ENCODE results near the gene EFL1. TPM values are rescaled to one million over a fixed set of nuclear protein-coding genes. Genes with fewer than 3 reads are reported as not detected.

EFL1 gene
- total RNA-seq, 4 donors from 2014 or later: 35.0 to 57.9 (median 46.5) TPM

DNA sequence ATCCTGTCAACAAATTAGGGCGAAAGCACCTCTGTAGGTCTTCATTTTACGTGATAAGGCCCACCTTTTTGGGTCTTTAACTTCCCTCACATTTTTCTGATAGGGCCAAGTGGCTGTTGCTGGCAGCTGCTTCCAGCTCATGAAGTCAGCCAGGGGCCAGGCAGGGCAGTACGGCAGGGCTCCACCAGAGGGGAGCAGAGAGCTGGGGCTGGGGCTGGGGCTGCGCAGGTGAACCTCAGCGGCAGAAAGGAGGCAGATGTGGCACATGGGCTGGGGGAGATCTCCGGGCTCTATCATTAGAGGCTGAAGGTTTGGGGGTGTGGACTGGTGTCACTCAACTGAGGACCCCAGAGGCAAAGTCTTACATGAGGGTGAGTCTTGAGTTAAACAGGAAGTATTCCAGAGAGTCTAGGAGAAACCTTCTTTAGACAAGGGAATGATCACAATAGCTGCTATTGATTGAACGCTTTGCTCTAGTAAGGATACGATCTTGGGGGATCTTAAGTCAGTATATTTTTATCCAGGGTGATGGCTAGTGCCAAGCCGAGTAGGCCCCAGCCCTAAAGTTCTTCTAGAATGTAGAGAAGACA is 153.9 kb downstream of the EFL1 start:
- intact Hi-C loops (cut with DNase I; ENCODE audit: low total_unique reads): no loop called here
- DNase-seq: peak; percentile 72
- 40 to 61% methylated on average over 5 to 9 of the region's 9 CpGs for WGBS, 2 donors (ENCODE audit: low coverage in 1 of 2)
- Histone ChIP-seq H3K9me3 (no peaks in the 10 kb centered on the region), H3K4me1 (no peaks in the 10 kb centered on the region), H3K27me3 (no peaks in the 10 kb centered on the region), H3K4me3 (no peak overlapping the region), H3K36me3 (no peaks in the 10 kb centered on the region), H3K27ac (no peak overlapping the region)
- in situ Hi-C loops (cut with MboI; ENCODE audit: low pct_ligation_motif_present in 1 of 4, low pct_unique_long_range_greater_than_20kb in 1 of 4, low sequenced_read_pairs in 3 of 4): no loop called here
- TF ChIP-seq, protein P1, sequence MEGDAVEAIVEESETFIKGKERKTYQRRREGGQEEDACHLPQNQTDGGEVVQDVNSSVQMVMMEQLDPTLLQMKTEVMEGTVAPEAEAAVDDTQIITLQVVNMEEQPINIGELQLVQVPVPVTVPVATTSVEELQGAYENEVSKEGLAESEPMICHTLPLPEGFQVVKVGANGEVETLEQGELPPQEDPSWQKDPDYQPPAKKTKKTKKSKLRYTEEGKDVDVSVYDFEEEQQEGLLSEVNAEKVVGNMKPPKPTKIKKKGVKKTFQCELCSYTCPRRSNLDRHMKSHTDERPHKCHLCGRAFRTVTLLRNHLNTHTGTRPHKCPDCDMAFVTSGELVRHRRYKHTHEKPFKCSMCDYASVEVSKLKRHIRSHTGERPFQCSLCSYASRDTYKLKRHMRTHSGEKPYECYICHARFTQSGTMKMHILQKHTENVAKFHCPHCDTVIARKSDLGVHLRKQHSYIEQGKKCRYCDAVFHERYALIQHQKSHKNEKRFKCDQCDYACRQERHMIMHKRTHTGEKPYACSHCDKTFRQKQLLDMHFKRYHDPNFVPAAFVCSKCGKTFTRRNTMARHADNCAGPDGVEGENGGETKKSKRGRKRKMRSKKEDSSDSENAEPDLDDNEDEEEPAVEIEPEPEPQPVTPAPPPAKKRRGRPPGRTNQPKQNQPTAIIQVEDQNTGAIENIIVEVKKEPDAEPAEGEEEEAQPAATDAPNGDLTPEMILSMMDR (IDR thresholded peaks at IDR 0.05): peak; percentile 72 to 90 (median 81)
- TF ChIP-seq POLR2A (IDR thresholded peaks at IDR 0.05) (no peak), EP300 (IDR thresholded peaks at IDR 0.05; ENCODE audit: low read depth) (no peak)

DNA sequence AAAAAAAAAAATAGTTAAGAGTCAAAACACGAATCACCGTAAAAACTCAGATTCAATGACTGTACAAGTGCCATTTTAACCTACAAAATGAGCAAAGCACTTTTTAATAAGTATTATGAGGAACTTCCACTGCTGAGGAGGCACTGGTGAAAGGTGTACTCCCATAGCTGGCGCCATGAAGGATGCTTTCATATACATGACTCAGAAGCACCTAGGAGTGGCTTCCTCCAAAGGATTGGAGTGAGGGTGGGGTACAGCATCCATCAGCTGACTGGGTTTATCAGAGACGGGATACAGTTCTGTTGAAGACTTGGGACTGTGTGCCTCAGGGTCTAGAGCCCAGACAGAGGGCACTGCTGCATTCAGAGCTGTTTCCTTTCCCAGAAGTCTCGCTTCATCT is 155.9 kb downstream of the EFL1 start:
- no peaks in the 10 kb centered on the region for H3K4me1 ChIP-seq
- no peaks in the 10 kb centered on the region for H3K36me3 ChIP-seq
- H3K9me3 ChIP-seq: no peaks in the 10 kb centered on the region
- intact Hi-C loops (cut with DNase I; ENCODE audit: low total_unique reads) (no loop called here), in situ Hi-C loops (cut with MboI; ENCODE audit: low pct_ligation_motif_present in 1 of 4, low pct_unique_long_range_greater_than_20kb in 1 of 4, low sequenced_read_pairs in 3 of 4) (no loop called here)
- H3K4me3 ChIP-seq: no peak overlapping the region
- H3K27me3 ChIP-seq: no peaks in the 10 kb centered on the region
- no peak for TF ChIP-seq POLR2A (IDR thresholded peaks at IDR 0.05)
- no peak for TF ChIP-seq EP300 (IDR thresholded peaks at IDR 0.05; ENCODE audit: low read depth)
- TF ChIP-seq, protein P1 (IDR thresholded peaks at IDR 0.05): no peak
- TF ChIP-seq POLR2AphosphoS5 (IDR thresholded peaks at IDR 0.05): no peak
- no peak overlapping the region for H3K27ac ChIP-seq
- WGBS, 2 donors (ENCODE audit: low coverage in 1 of 2): 85 to 90% methylated on average over 2 to 5 of the region's 5 CpGs
- no peak for DNase-seq

DNA sequence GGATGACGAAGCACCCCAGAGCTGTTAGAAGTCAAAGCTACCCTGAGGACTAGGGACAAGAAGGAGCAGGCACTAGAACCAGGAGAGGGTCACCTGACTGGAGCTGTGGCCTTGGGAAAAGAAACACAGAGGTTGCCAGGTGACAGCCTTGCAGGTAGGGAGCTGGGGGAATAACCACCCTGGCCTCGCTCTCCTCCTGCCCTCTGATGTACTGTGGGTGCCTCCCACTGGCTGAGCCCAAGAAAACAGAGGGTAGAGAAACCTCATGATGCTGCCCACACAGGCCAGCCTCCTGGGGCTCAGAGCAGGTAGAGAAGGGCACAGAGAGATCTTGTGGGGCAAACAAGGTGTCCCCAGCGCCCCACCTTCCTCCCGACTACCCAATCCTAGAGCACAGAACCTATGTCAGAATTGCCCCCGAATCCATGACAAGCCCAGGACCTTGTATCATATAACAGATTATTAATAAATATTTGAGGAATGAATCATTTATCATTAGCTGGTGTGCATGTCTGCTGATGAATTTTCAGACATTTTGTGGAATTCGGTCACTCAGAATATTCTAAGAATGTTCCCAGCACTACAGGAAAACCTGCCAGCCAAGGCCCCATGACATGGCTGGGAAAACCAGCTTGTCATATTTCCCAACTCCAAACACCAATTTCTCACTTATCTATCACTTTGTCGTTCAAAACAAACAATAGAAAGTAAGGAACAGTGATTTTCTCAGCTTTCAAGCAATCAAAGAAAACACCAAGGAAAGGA is 156.9 kb downstream of the EFL1 start:
- H3K9me3 ChIP-seq: no peaks in the 10 kb centered on the region
- TF ChIP-seq POLR2AphosphoS5 (IDR thresholded peaks at IDR 0.05): no peak
- TF ChIP-seq, protein P1 (IDR thresholded peaks at IDR 0.05): no peak
- TF ChIP-seq EP300 (IDR thresholded peaks at IDR 0.05; ENCODE audit: low read depth): no peak
- TF ChIP-seq POLR2A (IDR thresholded peaks at IDR 0.05): no peak
- in situ Hi-C loops (cut with MboI; ENCODE audit: low pct_ligation_motif_present in 1 of 4, low pct_unique_long_range_greater_than_20kb in 1 of 4, low sequenced_read_pairs in 3 of 4) (no loop called here), intact Hi-C loops (cut with DNase I; ENCODE audit: low total_unique reads) (no loop called here)
- 57 to 80% methylated on average over 3 to 7 of the region's 7 CpGs for WGBS, 2 donors (ENCODE audit: low coverage in 1 of 2)
- no peaks in the 10 kb centered on the region for H3K27me3 ChIP-seq
- no peak overlapping the region for H3K4me3 ChIP-seq
- no peak overlapping the region for H3K27ac ChIP-seq
- no peaks in the 10 kb centered on the region for H3K36me3 ChIP-seq
- DNase-seq: no peak
- no peaks in the 10 kb centered on the region for H3K4me1 ChIP-seq

DNA sequence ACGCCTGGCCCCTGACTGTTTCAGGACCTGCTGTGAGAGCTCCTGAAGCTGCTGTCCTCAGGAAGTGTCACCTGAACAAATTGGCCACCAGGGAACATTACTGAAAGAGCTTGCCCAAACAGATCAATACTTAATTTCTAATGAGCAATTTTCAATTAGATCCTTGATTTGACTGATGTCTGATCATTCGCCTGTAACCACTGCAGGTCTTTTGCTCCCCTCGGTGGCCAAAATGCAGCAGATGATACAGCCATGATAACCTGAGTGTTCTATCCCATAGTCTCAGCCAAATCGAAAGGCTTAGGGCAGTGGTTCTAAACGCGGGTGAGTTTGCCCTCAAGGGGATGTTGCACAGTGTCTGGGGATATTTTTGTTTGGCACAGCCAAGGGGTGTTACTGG is 159.1 kb downstream of the EFL1 start:
- Histone ChIP-seq H3K4me3 (no peak overlapping the region), H3K27ac (no peak overlapping the region), H3K36me3 (no peaks in the 10 kb centered on the region), H3K27me3 (no peaks in the 10 kb centered on the region), H3K4me1 (no peaks in the 10 kb centered on the region), H3K9me3 (no peaks in the 10 kb centered on the region)
- TF ChIP-seq, protein P1 (IDR thresholded peaks at IDR 0.05): no peak
- no peak for TF ChIP-seq POLR2AphosphoS5 (IDR thresholded peaks at IDR 0.05)
- intact Hi-C loops (cut with DNase I; ENCODE audit: low total_unique reads): no loop called here
- in situ Hi-C loops (cut with MboI; ENCODE audit: low pct_ligation_motif_present in 1 of 4, low pct_unique_long_range_greater_than_20kb in 1 of 4, low sequenced_read_pairs in 3 of 4): no loop called here
- DNase-seq: no peak
- 75% methylated on average over 6 of the region's 6 CpGs; no CpG with 5 or more reads in 1 of the 2 donors for WGBS, 2 donors (ENCODE audit: low coverage in 1 of 2)
